Bronchus fibroblast of lung (primary cell): Measurements from ENCODE around the gene BUB1B. TPM values are rescaled to one million over a fixed set of nuclear protein-coding genes. Genes with fewer than 3 reads are reported as not detected.

Experiments
- total RNA-seq: library from RNA; depleted of rRNA; stranded (reverse); fragments of >200 nt; gene quantifications from 2 replicates; pipeline ENCODE4 v1.2.3, GENCODE V29; 2015

Gene BUB1B
- total RNA-seq, result 34.8 and 35.5 TPM in 2 replicates

GRCh38 chr15:40160689-40161688 lies at the start of gene BUB1B:
BUB1B (plus strand) TSS chr15:40161069; CDS start chr15:40161221, 152 bp downstream.

GRCh38 chr15:40238532-40239403 lies 77.9 kb downstream of the BUB1B start, which contains the start of gene PAK6:
PAK6 (plus strand) TSS chr15:40239063; CDS start chr15:40264786, 25,723 bp downstream.

Other genes starting within 250 kb of the BUB1B start
- gene GPR176, start 240.8 kb upstream of the BUB1B start, total RNA-seq, result 80.7 and 86.2 TPM in 2 replicates
- 72.4 and 73.3 TPM in 2 replicates for gene EIF2AK4, start 227.0 kb upstream of the BUB1B start, total RNA-seq
- gene SRP14, start 121.9 kb upstream of the BUB1B start, total RNA-seq, result 241 and 248 TPM in 2 replicates
- gene BMF, start 52.2 kb upstream of the BUB1B start, total RNA-seq, result 0.17 and 1.6 TPM in 2 replicates
- 3.5 TPM in 1 of 2 replicates, not detected in the other for gene PAK6, start 78.0 kb downstream of the BUB1B start, total RNA-seq
- not detected in 2 replicates for gene ANKRD63, start 122.0 kb downstream of the BUB1B start, total RNA-seq
- 0.74 and 2.2 TPM in 2 replicates for gene PLCB2, start 146.9 kb downstream of the BUB1B start, total RNA-seq
- gene INAFM2, start 162.6 kb downstream of the BUB1B start, total RNA-seq, result 4.3 and 4.4 TPM in 2 replicates
- gene CCDC9B, start 179.9 kb downstream of the BUB1B start, total RNA-seq, result 2.1 and 4.2 TPM in 2 replicates
- not detected in 2 replicates for gene PHGR1, start 190.0 kb downstream of the BUB1B start, total RNA-seq
- 0.17 and 0.30 TPM in 2 replicates for gene DISP2, start 197.2 kb downstream of the BUB1B start, total RNA-seq
- 77.2 and 82.8 TPM in 2 replicates for gene KNSTRN, start 221.7 kb downstream of the BUB1B start, total RNA-seq
- 37.0 and 42.4 TPM in 2 replicates for gene IVD, start 244.7 kb downstream of the BUB1B start, total RNA-seq